ENCODE data around the gene ALDOC.

Gene ALDOC

GRCh38 chr17:28532050-28532960, 44.4 kb downstream of the ALDOC start:
- DNase-seq (ENCODE audit: low read depth in 2 of 2): no peak

DNA sequence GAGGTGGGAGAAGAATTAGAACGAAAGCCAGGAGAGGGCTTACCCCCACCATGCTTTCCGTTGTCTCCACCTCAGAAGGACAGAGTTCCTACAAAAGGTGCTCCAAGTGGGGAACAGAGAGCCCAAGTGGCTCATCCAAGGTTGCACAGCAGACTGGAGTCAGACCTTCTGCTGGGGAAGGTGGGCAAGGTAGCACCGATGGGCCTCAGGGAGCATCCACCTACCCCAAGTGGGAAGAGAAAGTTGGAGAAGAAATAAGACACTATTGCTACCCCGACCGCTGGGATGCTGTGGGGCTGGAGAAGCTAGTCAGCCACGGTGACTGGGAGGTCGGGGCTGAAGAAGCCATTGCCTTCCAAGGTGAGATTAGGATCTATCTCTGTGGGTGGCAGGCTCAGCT, 45.8 kb downstream of the ALDOC start:
- DNase-seq (ENCODE audit: low read depth in 2 of 2): no peak

DNA sequence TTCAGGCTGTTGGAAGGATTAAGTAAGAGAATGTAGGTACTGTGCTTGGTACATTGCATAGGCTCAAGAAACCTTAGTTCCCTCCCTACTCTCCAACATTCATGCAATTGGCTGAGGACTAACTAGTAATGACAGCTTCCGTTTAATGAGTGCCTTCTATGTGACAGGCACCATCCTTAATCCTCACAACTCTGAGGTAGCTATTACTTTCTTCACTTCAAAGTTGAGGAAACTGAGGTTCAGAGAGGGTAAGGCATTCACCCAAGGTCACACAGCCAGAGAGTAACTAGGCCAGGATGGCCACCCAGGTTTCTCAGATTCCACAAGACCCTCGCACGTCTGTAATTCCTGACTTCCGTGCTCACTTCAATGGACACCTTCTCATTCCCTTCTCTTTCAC, 46.4 kb downstream of the ALDOC start:
- no peak for DNase-seq (ENCODE audit: low read depth in 2 of 2)

GRCh38 chr17:28529013-28529400, 47.7 kb downstream of the ALDOC start:
- no peak for DNase-seq (ENCODE audit: low read depth in 2 of 2)

DNA sequence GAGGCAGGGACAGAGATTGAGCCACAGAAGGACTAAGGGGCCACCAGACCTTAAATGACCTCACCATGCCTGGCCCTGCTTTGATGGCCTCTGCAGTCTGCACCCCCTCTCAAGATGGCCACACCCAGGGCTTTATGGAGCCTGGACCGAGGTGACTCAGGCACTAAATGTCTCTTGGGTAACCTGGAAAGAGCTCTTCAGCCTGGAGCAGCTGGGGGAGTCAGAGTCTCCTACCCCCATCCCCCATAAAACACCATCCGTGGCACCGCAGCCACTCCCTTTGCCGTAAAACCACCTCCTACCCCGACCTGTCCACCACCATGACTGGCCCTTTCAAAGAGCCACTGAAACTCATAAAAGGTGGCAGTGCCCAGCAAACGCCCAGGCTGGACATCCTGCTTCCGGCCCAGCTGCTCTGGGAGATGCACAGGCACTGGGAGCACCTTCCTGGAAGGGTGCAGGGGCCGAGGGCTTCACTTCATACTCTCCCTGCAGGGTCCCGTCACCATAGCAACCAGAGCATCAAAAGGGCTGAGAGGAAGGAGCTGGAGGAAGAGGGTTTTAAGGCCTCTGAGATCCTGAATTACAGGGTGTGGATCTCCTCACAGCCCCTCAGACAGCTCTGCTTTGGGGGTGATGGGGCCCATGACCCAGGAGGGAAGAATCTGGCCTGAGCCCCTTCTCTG, 48.2 kb downstream of the ALDOC start:
- no peak for DNase-seq (ENCODE audit: low read depth in 2 of 2)

DNA sequence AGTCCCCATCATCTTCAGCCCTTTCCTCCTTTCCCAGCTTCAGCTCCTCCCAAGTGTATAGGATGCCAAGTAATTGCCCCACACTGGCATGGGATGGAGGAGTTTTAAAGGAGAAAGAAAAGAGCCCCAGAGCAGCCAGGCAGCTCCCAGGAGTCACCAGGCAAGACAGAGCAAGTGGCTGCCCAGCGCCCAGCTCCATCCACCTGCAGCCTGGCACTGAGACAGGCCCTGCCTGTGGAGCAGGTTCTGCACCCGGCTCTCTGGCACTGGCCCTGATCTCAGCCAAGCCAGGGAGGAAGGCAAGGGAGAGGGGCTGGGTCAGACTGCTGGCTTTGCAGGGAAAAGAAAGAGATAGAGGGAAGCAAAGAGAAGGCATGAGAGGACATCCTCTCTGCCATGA, 48.8 kb downstream of the ALDOC start:
- no peak for DNase-seq (ENCODE audit: low read depth in 2 of 2)

- no peak for DNase-seq (ENCODE audit: low read depth in 2 of 2)
Observed at GRCh38 chr17:28527181-28527681, 49.5 kb downstream of the ALDOC start.

DNA sequence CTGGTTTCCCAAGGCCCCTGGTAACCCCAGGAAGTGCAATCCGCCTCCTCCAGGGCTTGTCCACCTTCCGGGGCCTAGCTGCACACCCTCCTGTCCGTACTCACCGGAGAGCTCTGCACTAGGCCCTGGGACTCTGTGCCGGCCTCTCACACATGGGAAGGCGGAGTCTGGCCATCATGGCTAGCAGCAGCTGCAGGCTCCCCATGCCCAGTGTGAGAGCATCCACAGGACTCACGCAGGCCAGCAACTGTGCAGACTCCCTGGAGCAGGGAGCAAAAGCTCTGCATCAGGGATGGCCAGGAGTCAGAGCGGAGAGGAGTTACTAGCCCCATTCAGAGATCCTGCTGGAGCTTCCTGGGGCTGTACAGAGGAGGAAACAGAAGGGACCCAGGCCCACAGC, 50.3 kb downstream of the ALDOC start:
- no peak for DNase-seq (ENCODE audit: low read depth in 2 of 2)

- peak in 1 of 2 experiments; percentile 3 for DNase-seq (ENCODE audit: low read depth in 2 of 2)
Observed at GRCh38 chr17:28524476-28525424, 51.9 kb downstream of the ALDOC start.

GRCh38 chr17:28523876-28524275, 52.8 kb downstream of the ALDOC start:
- no peak for DNase-seq (ENCODE audit: low read depth in 2 of 2)

DNA sequence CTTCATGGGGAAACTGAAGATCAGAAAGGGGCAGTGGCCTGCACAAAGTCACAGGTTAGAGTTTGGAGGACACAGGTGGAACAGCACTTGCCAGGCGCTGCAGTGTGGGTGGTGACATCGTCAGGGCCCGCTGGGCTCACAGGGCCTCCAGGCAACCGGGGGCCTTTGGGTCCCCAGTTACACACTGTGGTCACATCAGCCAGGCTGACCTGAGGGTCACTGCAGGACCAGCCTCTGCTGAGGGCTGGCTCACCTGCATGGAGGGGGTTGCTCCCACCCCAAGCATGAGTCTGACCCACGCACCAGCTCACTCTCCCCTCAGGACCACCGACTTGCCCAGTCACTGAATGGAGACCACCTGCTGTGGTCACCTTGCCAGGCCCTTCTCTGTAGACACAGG, 53.5 kb downstream of the ALDOC start:
- no peak for DNase-seq (ENCODE audit: low read depth in 2 of 2)

Measured in fibroblast of skin of left quadriceps (primary cell).